ENCODE measurements around the gene SLAMF1. TPM values are rescaled to one million over a fixed set of nuclear protein-coding genes. Genes with fewer than 3 reads are reported as not detected.

The SLAMF1 gene
- total and polyA plus RNA-seq, 11 donors = 0.14 to 4.3 (median 0.60) TPM; not detected in 5

GRCh38 chr1:160615660-160616059 lies 31.2 kb downstream of the SLAMF1 start:
- Histone ChIP-seq H3K36me3 (peaks cover 0 to 4% (median 0%) of the 10 kb centered on the region in 9 donors), H3K4me3 (no peak overlapping the region), H3K27ac (no peak overlapping the region), H3K9me3 (peaks cover 0 to 5% (median 0%) of the 10 kb centered on the region in 12 donors), H3K27me3 (peaks cover 0 to 18% (median 0%) of the 10 kb centered on the region in 9 donors), H3K4me1 (peaks cover 0 to 7% (median 0%) of the 10 kb centered on the region in 12 donors)
- TF ChIP-seq, protein P1, sequence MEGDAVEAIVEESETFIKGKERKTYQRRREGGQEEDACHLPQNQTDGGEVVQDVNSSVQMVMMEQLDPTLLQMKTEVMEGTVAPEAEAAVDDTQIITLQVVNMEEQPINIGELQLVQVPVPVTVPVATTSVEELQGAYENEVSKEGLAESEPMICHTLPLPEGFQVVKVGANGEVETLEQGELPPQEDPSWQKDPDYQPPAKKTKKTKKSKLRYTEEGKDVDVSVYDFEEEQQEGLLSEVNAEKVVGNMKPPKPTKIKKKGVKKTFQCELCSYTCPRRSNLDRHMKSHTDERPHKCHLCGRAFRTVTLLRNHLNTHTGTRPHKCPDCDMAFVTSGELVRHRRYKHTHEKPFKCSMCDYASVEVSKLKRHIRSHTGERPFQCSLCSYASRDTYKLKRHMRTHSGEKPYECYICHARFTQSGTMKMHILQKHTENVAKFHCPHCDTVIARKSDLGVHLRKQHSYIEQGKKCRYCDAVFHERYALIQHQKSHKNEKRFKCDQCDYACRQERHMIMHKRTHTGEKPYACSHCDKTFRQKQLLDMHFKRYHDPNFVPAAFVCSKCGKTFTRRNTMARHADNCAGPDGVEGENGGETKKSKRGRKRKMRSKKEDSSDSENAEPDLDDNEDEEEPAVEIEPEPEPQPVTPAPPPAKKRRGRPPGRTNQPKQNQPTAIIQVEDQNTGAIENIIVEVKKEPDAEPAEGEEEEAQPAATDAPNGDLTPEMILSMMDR (IDR thresholded peaks at IDR 0.05) = no peak
- no peak for TF ChIP-seq POLR2A (IDR thresholded peaks at IDR 0.05)
- intact Hi-C loops (cut with DNase I) = no loop called here
- DNase-seq (no peak), ATAC-seq (no peak)
- WGBS, 4 donors = 85 to 88% (median 87%) methylated on average over 2 of the region's 2 CpGs

GRCh38 chr1:160614410-160614809 lies 32.4 kb downstream of the SLAMF1 start:
- no peak for ATAC-seq
- Histone ChIP-seq H3K27ac (no peak overlapping the region), H3K4me3 (no peak overlapping the region), H3K36me3 (peaks cover 0 to 4% (median 0%) of the 10 kb centered on the region in 9 donors), H3K4me1 (peaks cover 0 to 14% (median 0%) of the 10 kb centered on the region in 12 donors), H3K27me3 (peaks cover 0 to 18% (median 0%) of the 10 kb centered on the region in 9 donors), H3K9me3 (peaks cover 0 to 5% (median 0%) of the 10 kb centered on the region in 12 donors)
- TF ChIP-seq POLR2A (IDR thresholded peaks at IDR 0.05) = no peak
- TF ChIP-seq, protein P1 (IDR thresholded peaks at IDR 0.05) = no peak
- no peak for DNase-seq
- intact Hi-C loops (cut with DNase I) = no loop called here
- 71 to 87% (median 79%) methylated on average over 5 of the region's 5 CpGs for WGBS, 4 donors

GRCh38 chr1:160612613-160613218 lies 34.1 kb downstream of the SLAMF1 start:
- Histone ChIP-seq H3K36me3 (peaks cover 0 to 4% (median 0%) of the 10 kb centered on the region in 9 donors), H3K27me3 (peaks cover 0 to 18% (median 0%) of the 10 kb centered on the region in 9 donors), H3K4me1 (peaks cover 0 to 14% (median 0%) of the 10 kb centered on the region in 12 donors), H3K4me3 (no peak overlapping the region), H3K27ac (no peak overlapping the region), H3K9me3 (no peaks in the 10 kb centered on the region)
- TF ChIP-seq, protein P1 (IDR thresholded peaks at IDR 0.05) = no peak
- TF ChIP-seq POLR2A (IDR thresholded peaks at IDR 0.05) = no peak
- no peak for DNase-seq
- intact Hi-C loops (cut with DNase I) = no loop called here
- no peak for ATAC-seq
- WGBS, 4 donors = 74 to 86% (median 85%) methylated on average over 6 of the region's 6 CpGs

DNA sequence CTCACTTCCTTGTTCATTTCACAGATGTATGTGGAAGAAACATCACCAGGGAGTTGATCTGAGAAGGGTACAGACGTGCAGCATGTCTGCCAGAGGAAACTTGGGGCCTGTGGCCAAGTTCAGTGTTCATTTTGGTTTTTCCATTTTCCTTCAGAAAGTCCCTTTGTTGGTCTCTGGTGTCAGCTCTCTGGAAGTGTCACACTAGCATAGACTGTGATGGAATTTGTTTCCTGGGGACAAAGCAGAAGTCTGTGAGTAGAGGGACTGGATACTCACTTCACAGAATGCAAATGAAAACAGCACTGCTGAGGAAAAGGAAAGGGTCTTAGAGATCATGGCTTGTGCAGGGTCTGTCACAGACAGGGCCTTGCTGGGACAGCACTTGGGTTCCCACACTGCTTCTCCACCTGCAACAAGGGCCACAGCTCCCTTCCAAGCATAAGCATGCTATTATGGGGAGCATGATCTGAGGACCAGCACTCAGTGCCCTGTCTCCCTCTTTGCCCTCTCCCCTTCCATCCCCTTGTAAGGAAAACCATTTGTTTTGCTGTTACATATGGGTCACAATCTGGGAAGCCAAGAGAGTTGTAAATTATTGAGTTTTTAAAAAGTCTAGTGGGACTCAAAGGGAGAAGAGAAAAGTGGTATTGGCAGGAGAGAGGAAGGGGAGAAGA lies 36.1 kb downstream of the SLAMF1 start:
- TF ChIP-seq, protein P1 (IDR thresholded peaks at IDR 0.05) = no peak
- no peak for TF ChIP-seq POLR2A (IDR thresholded peaks at IDR 0.05)
- Histone ChIP-seq H3K9me3 (no peaks in the 10 kb centered on the region), H3K27me3 (peaks cover 0 to 18% (median 0%) of the 10 kb centered on the region in 9 donors), H3K4me1 (peaks cover 0 to 20% (median 0%) of the 10 kb centered on the region in 12 donors), H3K36me3 (peaks cover 0 to 4% (median 0%) of the 10 kb centered on the region in 9 donors), H3K4me3 (no peak overlapping the region), H3K27ac (peak overlapping the region in 1 of 12 donors; percentile 0)
- 0 to 14% (median 5%) methylated on average over 1 of the region's 1 CpG for WGBS, 4 donors
- no peak for DNase-seq
- intact Hi-C loops (cut with DNase I) = no loop called here
- ATAC-seq = no peak
